ENCODE results near the gene RXRA.

DNA sequence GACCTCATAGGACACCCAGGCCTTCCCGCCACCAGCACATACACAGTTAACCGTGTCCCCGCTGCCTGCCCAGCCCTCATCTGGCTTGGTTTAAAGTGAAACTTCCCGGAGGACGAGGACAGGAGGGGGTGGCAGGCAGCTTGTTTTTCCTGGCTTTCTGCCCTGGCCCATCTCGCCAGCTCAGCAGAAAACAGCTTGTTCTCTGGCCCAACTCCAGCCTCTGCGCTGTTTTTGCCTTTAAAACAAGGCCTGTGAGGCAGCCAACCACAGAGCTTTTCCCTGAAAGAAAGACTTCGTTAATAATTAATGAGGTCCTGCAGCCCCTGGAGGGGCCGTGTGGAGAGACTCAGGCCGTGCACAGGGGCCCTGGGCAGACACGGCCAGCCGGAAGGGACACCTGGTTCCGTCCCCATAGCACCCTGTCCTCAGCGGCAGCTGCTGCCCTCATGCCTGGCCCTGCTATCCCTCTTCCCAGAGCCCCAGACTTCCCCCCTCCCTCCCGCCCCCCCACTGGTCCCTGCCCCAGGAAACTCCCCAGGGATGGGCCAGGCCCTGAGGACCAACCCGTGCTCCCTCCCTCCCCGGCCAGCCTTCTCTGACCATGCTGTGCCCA lies 108.7 kb downstream of the RXRA start:
- TF ChIP-seq, protein P1, sequence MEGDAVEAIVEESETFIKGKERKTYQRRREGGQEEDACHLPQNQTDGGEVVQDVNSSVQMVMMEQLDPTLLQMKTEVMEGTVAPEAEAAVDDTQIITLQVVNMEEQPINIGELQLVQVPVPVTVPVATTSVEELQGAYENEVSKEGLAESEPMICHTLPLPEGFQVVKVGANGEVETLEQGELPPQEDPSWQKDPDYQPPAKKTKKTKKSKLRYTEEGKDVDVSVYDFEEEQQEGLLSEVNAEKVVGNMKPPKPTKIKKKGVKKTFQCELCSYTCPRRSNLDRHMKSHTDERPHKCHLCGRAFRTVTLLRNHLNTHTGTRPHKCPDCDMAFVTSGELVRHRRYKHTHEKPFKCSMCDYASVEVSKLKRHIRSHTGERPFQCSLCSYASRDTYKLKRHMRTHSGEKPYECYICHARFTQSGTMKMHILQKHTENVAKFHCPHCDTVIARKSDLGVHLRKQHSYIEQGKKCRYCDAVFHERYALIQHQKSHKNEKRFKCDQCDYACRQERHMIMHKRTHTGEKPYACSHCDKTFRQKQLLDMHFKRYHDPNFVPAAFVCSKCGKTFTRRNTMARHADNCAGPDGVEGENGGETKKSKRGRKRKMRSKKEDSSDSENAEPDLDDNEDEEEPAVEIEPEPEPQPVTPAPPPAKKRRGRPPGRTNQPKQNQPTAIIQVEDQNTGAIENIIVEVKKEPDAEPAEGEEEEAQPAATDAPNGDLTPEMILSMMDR (IDR thresholded peaks at IDR 0.05): no peak
- TF ChIP-seq ZFX (IDR thresholded peaks at IDR 0.05; ENCODE audit: borderline replicate concordance): no peak

Measured in 22Rv1 (cell line).